Activated CD8-positive, alpha-beta memory T cell treated with anti-CD3 and anti-CD28 coated beads, Interleukin-2, amount 10 ng/mL, durations not matched to agents 7 days and 5 days (primary cell): ENCODE data around the gene BANF1. TPM values are rescaled to one million over a fixed set of nuclear protein-coding genes. Genes with fewer than 3 reads are reported as not detected.

Experiments used
- ATAC-seq: fragments of 150-1000 bp; cut with Tn5 transposase; one replicate; pipeline ENCODE4 v1.10.0; 2021; ENCODE audit warnings: moderate library complexity
- CTCF ChIA-PET: fragments of 350-600 bp; sonication (Branson Sonifier 250); formaldehyde crosslinking; loops from one replicate; lab custom pipeline; 2021; ENCODE audit warnings: antibody characterized with exemption; lab: Charles Lee
- DNase-seq: peaks from one replicate; pipeline ENCODE4 v3.0.0-alpha.2; 2020
- H3K27ac Mint-ChIP-seq: one replicate; pipeline ENCODE4 v1.8.0; 2021; ENCODE audit warnings: mild to moderate bottlenecking, mixed read lengths
- H3K27me3 Mint-ChIP-seq: one replicate; pipeline ENCODE4 v1.8.0; 2021; ENCODE audit warnings: mixed read lengths
- H3K36me3 Mint-ChIP-seq: one replicate; pipeline ENCODE4 v1.8.0; 2021; ENCODE audit warnings: mild to moderate bottlenecking, mixed read lengths
- H3K4me1 Mint-ChIP-seq: one replicate; pipeline ENCODE4 v1.8.0; 2021; ENCODE audit warnings: mixed read lengths
- H3K4me3 Mint-ChIP-seq: one replicate; pipeline ENCODE4 v1.8.0; 2021; ENCODE audit warnings: mild to moderate bottlenecking, moderate library complexity, mixed read lengths
- H3K9me3 Mint-ChIP-seq: one replicate; pipeline ENCODE4 v1.8.0; 2022; ENCODE audit warnings: low read depth, mixed read lengths
- total RNA-seq, 2 experiments: library from RNA; stranded (reverse); gene quantifications; one replicate each; pipeline ENCODE4 v1.2.3, GENCODE V29; 2021

Gene BANF1
- 100 to 1,000 TPM; 199 to 227 TPM for total RNA-seq

- CTCF ChIA-PET: interaction anchor here (0.7 to 2.5 kb wide), 14 partner anchors 9 to 290 kb away, joined by 3 to 14 read pairs (median 4); partner anchors contain the start of genes AP5B1, CATSPER1, CCDC85B and FIBP
- H3K9me3 Mint-ChIP-seq: no peaks in the 10 kb centered on the region
- ATAC-seq (peak; percentile 89), DNase-seq (peak; percentile 97)
- peaks cover 38% of the 10 kb centered on the region for H3K36me3 Mint-ChIP-seq
- peak within 1 kb of the TSS; percentile 99 for H3K4me3 Mint-ChIP-seq
- no peaks in the 10 kb centered on the region for H3K27me3 Mint-ChIP-seq
- H3K4me1 Mint-ChIP-seq: peaks cover 43% of the 10 kb centered on the region
- H3K27ac Mint-ChIP-seq: peak within 1 kb of the TSS; percentile 98
Observed at GRCh38 chr11:66001942-66002647, at the start of gene BANF1, which contains the start of gene EIF1AD. Gene BANF1, plus strand, starts transcription at chr11:66002503. Its CDS starts 748 bp downstream, at chr11:66003251. Gene EIF1AD, minus strand, starts transcription at chr11:66002157. Its CDS starts 1,768 bp downstream, at chr11:66000389.

- no peak for DNase-seq
- H3K36me3 Mint-ChIP-seq: no peaks in the 10 kb centered on the region
- H3K27me3 Mint-ChIP-seq: peaks cover 4% of the 10 kb centered on the region
- no peak overlapping the region for H3K27ac Mint-ChIP-seq
- no peaks in the 10 kb centered on the region for H3K9me3 Mint-ChIP-seq
- no peak for ATAC-seq
- H3K4me1 Mint-ChIP-seq: peaks cover 16% of the 10 kb centered on the region
- no peak overlapping the region for H3K4me3 Mint-ChIP-seq
- CTCF ChIA-PET: interaction anchor here (0.7 kb wide), 1 partner anchor 144 kb away, joined by 3 read pairs; no protein-coding TSS in a partner anchor
Observed at GRCh38 chr11:65953471-65953870, 48.8 kb upstream of the BANF1 start.

GRCh38 chr11:65954771-65955170 lies 47.5 kb upstream of the BANF1 start:
- no peak for ATAC-seq
- DNase-seq: no peak
- Mint-ChIP-seq H3K36me3 (no peaks in the 10 kb centered on the region), H3K27ac (no peak overlapping the region), H3K9me3 (no peaks in the 10 kb centered on the region), H3K4me3 (no peak overlapping the region), H3K4me1 (peaks cover 16% of the 10 kb centered on the region), H3K27me3 (peaks cover 4% of the 10 kb centered on the region)
- CTCF ChIA-PET: interaction anchor here (0.7 to 2.9 kb wide), 4 partner anchors 10 to 114 kb away, joined by 3 to 10 read pairs (median 4); no protein-coding TSS in a partner anchor

- DNase-seq (no peak), ATAC-seq (no peak)
- Mint-ChIP-seq H3K27ac (no peak overlapping the region), H3K9me3 (no peaks in the 10 kb centered on the region), H3K36me3 (peaks cover 5% of the 10 kb centered on the region), H3K4me1 (peaks cover 35% of the 10 kb centered on the region), H3K4me3 (no peak overlapping the region), H3K27me3 (no peaks in the 10 kb centered on the region)
- CTCF ChIA-PET: interaction anchor here (1.0 to 2.3 kb wide), 4 partner anchors 12 to 74 kb away, joined by 3 to 8 read pairs (median 6); partner anchors contain the start of gene FIBP
Observed at GRCh38 chr11:65958291-65958690, 44.0 kb upstream of the BANF1 start.

- DNase-seq (no peak), ATAC-seq (no peak)
- Mint-ChIP-seq H3K9me3 (no peaks in the 10 kb centered on the region), H3K36me3 (peaks cover 5% of the 10 kb centered on the region), H3K4me3 (no peak overlapping the region), H3K27me3 (no peaks in the 10 kb centered on the region), H3K27ac (peak overlapping the region; percentile 11), H3K4me1 (peaks cover 40% of the 10 kb centered on the region)
- CTCF ChIA-PET: interaction anchor here (1.0 to 2.3 kb wide), 4 partner anchors 13 to 74 kb away, joined by 3 to 8 read pairs (median 6); partner anchors contain the start of gene FIBP
Observed at GRCh38 chr11:65958774-65959420, 43.4 kb upstream of the BANF1 start.

- DNase-seq (no peak), ATAC-seq (peak; percentile 3)
- CTCF ChIA-PET: interaction anchor here (0.7 to 3.3 kb wide), 6 partner anchors 23 to 250 kb away, joined by 3 to 23 read pairs (median 6); partner anchors contain the start of genes CCDC85B, FIBP and MUS81
- H3K27me3 Mint-ChIP-seq: no peaks in the 10 kb centered on the region
- peaks cover 17% of the 10 kb centered on the region for H3K36me3 Mint-ChIP-seq
- H3K4me3 Mint-ChIP-seq: peak overlapping the region; percentile 90
- no peaks in the 10 kb centered on the region for H3K9me3 Mint-ChIP-seq
- peaks cover 44% of the 10 kb centered on the region for H3K4me1 Mint-ChIP-seq
- peak overlapping the region; percentile 97 for H3K27ac Mint-ChIP-seq
Observed at GRCh38 chr11:65960824-65961266, 41.5 kb upstream of the BANF1 start.

- Mint-ChIP-seq H3K27me3 (no peaks in the 10 kb centered on the region), H3K27ac (peak within 1 kb of the TSS; percentile 97), H3K4me1 (peaks cover 41% of the 10 kb centered on the region), H3K9me3 (no peaks in the 10 kb centered on the region), H3K36me3 (peaks cover 20% of the 10 kb centered on the region), H3K4me3 (peak within 1 kb of the TSS; percentile 90)
- CTCF ChIA-PET: interaction anchor here (0.9 to 3.3 kb wide), 7 partner anchors 27 to 250 kb away, joined by 3 to 23 read pairs (median 4); partner anchors contain the start of genes CCDC85B, FIBP and MUS81
- peak; percentile 95 for ATAC-seq
- DNase-seq: peak; percentile 99
Observed at GRCh38 chr11:65961267-65962140, 40.8 kb upstream of the BANF1 start, which contains the start of gene SART1. Gene SART1, plus strand, starts transcription at chr11:65961734. Its CDS starts 47 bp downstream, at chr11:65961781.

- ATAC-seq: no peak
- Mint-ChIP-seq H3K9me3 (no peaks in the 10 kb centered on the region), H3K27ac (peak overlapping the region; percentile 68), H3K4me1 (peaks cover 35% of the 10 kb centered on the region), H3K27me3 (no peaks in the 10 kb centered on the region), H3K4me3 (peak overlapping the region; percentile 90), H3K36me3 (peaks cover 25% of the 10 kb centered on the region)
- CTCF ChIA-PET: interaction anchor here (0.9 to 3.3 kb wide), 6 partner anchors 27 to 251 kb away, joined by 3 to 23 read pairs (median 4); partner anchors contain the start of genes CCDC85B and FIBP
- no peak for DNase-seq
Observed at GRCh38 chr11:65962141-65962564, 40.1 kb upstream of the BANF1 start.

GRCh38 chr11:65964906-65965305 lies 37.4 kb upstream of the BANF1 start:
- CTCF ChIA-PET: interaction anchor here (1.0 to 1.9 kb wide), 2 partner anchors 57 to 80 kb away, joined by 4 read pairs; no protein-coding TSS in a partner anchor
- no peak overlapping the region for H3K27ac Mint-ChIP-seq

GRCh38 chr11:65965986-65966762 lies 36.1 kb upstream of the BANF1 start:
- Mint-ChIP-seq H3K4me3 (no peak overlapping the region), H3K36me3 (peaks cover 46% of the 10 kb centered on the region), H3K27me3 (no peaks in the 10 kb centered on the region), H3K9me3 (no peaks in the 10 kb centered on the region), H3K27ac (no peak overlapping the region), H3K4me1 (peaks cover 21% of the 10 kb centered on the region)
- CTCF ChIA-PET: interaction anchor here (0.9 to 1.9 kb wide), 2 partner anchors 56 to 82 kb away, joined by 4 read pairs; no protein-coding TSS in a partner anchor
- DNase-seq (no peak), ATAC-seq (no peak)

More at GRCh38 chr11:65964906-65965305, 37.4 kb upstream of the BANF1 start:
- H3K27me3 Mint-ChIP-seq: no peaks in the 10 kb centered on the region
- DNase-seq: no peak
- H3K36me3 Mint-ChIP-seq: peaks cover 40% of the 10 kb centered on the region
- H3K9me3 Mint-ChIP-seq: no peaks in the 10 kb centered on the region
- peaks cover 28% of the 10 kb centered on the region for H3K4me1 Mint-ChIP-seq
- no peak overlapping the region for H3K4me3 Mint-ChIP-seq
- ATAC-seq: no peak

GRCh38 chr11:65967329-65967934 lies 34.9 kb upstream of the BANF1 start:
- no peak overlapping the region for H3K4me3 Mint-ChIP-seq
- CTCF ChIA-PET: interaction anchor here (1.4 kb wide), 1 partner anchor 55 kb away, joined by 3 read pairs; no protein-coding TSS in a partner anchor
- H3K27me3 Mint-ChIP-seq: no peaks in the 10 kb centered on the region
- peaks cover 18% of the 10 kb centered on the region for H3K4me1 Mint-ChIP-seq
- ATAC-seq (no peak), DNase-seq (no peak)
- peaks cover 50% of the 10 kb centered on the region for H3K36me3 Mint-ChIP-seq
- no peak overlapping the region for H3K27ac Mint-ChIP-seq
- H3K9me3 Mint-ChIP-seq: no peaks in the 10 kb centered on the region
